Measurements from ENCODE around the gene BNC2.

BNC2 gene

DNA sequence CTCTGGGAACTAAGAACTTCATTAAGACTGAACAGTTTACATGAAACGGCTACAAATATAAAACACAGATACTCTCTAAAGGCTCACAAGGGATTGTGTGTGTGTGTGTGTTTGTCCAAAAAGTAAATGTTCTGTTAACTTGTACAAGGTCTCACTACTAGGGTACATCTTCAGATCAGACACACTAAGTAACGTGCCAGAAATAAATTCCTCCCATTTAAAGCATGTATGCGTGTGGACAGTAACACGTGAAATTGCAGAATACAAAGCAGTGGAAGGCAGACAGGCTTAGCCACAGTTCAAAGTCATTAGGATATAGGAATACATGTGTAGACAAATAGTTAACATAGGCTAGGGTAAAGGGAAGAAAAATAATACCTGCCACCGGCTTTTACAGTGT, 1.8 kb downstream of the BNC2 start:
- no peak for DNase-seq (ENCODE audit: low read depth)

DNA sequence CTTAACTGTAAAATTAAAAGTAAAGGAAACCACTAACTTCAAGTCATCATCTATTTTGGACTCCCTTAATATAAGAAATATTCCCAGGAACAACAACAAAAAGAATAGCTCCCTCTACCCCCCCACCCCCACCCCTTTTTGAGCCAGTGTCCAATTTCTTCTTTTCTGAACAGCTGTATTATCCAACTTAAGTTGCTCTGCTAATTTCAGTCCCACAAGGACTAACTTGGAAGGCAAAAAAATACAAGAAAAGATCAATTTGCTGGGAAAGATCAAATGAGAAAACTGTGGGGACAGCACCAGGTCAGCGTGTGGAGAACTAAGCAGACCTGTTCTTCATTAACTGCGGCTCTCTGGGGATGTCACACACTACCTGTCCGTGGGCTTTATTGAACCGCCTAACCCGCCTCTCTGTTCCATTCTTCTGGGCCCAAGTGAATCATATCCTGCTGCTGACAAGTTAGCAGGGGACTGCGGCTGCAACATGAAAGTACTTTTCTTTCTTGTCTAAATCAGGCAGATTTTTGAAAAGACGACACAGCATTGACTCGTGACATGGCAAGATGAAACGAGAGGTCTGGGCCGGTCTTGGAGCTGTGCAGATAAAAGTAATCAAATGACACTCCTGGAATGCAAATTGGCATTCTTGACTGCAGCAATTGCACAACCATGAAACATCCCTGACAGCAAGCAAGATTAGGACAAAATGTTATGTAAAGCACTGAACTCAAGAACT, 2.7 kb downstream of the BNC2 start:
- DNase-seq (ENCODE audit: low read depth), result no peak

GRCh38 chr9:16866587-16866986, 3.9 kb downstream of the BNC2 start:
- no peak for DNase-seq (ENCODE audit: low read depth)

- no peak for DNase-seq (ENCODE audit: low read depth)
Measured at GRCh38 chr9:16864649-16865434, 5.6 kb downstream of the BNC2 start.

- no peak for DNase-seq (ENCODE audit: low read depth)
Measured at GRCh38 chr9:16848179-16848578, 22.3 kb downstream of the BNC2 start.

DNA sequence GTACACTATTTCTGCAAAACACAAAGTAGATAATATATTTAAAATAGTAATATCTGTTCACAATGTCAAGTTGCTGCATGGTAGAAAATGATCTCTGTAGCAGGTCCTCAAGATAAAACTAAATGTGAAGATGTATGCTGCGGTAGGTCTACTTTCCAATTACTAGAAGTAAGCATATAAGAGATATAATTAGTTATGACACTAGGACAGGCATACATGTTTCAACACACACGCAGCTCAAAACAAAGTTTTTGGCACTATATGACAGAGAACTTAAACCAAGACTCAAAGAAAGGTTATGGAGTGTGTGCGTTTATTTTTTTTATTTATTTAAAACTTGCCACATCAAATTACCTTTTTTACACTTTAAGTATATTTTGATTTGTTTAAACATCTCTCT, 23.5 kb downstream of the BNC2 start:
- DNase-seq (ENCODE audit: low read depth), result no peak

DNA sequence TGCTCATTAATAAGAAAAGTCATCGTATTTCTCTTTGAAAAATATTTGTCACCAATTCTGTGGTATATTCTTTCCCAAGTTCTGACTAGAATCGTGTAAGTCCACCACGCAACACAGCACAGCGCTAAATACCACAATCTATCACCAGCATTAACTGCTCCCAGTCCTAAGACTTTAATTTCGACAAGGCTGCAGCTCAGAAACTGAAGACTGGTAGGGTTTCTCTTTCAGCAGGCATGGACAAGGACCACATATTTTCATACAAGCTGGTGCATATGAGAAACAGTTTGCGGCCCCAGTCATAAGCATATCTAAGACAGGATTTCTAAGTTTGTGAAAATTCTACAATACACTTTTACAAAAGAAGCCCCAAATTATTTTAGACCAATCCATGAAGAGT, 24.1 kb downstream of the BNC2 start:
- DNase-seq (ENCODE audit: low read depth), result no peak

- DNase-seq (ENCODE audit: low read depth), result no peak
Measured at GRCh38 chr9:16834817-16835216, 35.7 kb downstream of the BNC2 start.

DNA sequence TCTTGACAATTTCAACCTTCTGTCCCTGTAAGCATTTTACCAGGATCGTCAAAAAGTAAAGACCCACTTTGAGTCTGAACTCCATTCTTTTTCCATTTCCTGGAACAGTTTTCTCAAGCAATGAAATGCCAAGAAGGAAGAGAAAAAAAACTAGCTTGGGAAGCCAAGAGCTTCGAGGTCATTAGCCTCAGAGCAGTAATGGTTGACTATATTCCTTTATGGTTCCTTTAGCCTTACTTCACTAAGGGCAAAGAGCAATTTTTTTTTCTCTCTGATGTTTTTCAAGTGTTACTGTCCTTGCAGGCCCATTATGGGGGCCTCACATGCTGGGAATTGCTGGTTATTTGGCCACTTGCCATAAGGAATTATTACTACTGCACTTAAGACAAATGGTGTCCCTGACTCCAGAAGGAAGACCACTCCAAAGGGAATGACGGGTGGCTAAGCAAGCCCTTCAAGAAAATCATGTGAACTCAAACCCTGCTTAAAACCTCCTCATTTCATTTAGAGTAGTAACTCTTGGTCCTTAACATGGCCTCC, 37.1 kb downstream of the BNC2 start:
- DNase-seq (ENCODE audit: low read depth), result no peak

DNA sequence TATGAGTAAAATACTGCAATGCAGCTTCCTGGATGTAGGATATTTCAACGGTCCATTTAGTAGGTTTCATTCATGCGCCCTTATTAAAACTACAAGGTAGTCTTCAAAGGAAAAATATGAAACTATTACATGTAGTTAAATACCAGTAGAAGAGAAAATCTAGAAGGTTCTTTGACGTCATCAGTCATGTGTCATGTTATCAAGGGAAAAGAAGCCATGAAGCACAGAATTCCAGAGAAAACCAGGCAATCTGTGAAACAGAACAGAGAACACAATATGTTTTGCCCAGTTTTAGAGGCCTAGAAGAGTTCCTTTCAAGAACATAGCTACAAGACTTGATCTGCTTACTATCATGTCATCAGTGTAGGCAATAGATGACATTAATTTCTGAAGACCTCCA, 38.4 kb downstream of the BNC2 start:
- no peak for DNase-seq (ENCODE audit: low read depth)

- no peak for DNase-seq (ENCODE audit: low read depth)
Measured at GRCh38 chr9:16830806-16831205, 39.7 kb downstream of the BNC2 start.

GRCh38 chr9:16828340-16829281, 41.9 kb downstream of the BNC2 start:
- DNase-seq (ENCODE audit: low read depth), result no peak

- no peak for DNase-seq (ENCODE audit: low read depth)
Measured at GRCh38 chr9:16825971-16826625, 44.4 kb downstream of the BNC2 start.

DNA sequence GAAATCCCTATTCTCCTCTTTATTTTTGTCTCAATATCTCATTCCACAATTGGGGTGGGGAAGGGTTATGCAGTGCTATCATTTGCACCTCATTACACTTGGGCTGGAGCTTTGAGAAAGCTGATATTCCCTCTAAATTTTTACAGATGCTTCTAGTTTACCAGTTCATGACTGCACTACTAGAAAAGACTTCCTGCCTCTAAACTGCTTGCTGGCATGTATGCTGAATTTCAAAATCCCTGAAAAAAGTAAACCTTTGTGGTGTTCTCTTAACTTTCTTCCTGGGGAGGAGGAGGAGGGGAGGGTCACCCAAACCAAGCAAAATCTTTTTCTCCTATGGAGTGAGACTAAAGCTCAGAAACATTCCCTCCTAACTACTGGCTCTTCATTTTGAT, 45.1 kb downstream of the BNC2 start:
- no peak for DNase-seq (ENCODE audit: low read depth)

DNA sequence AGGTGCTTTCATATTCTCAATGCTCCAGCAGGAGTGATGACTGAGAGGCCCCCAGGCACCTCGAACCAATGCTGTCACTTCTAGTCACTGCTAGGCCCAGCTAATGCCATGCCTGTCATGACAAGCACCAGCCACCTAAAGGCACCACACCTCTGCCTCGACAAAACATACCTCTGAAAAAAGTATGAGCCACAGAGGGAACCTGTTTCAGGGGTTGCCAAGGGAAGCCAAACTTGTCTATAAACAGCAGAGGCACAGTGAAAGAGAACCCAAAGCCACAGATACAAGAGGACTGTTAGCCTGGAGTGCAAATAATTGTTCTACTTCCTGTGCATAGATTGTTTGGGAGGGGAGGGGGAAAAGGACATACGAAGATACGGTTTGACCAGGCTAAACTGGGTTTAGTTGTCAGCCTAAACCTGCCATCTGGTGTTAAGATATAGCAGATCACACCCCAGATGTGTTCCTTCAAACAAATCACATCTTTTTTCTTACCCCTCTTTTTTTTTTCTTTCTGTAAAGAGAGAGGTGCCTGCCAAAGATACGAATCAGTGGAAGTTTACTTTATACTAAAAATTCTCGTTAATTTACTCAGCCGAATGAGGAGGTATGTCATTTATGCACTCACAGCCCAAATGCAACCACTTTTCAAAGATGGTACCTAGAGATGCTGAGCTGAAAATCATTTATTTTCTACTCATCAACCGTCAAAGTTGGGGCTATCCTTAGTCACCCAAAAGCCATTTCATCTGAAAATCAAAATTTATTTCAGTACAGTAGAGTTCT, 45.7 kb downstream of the BNC2 start:
- no peak for DNase-seq (ENCODE audit: low read depth)

- no peak for DNase-seq (ENCODE audit: low read depth)
Measured at GRCh38 chr9:16823906-16824305, 46.6 kb downstream of the BNC2 start.

GRCh38 chr9:16821344-16821743, 49.1 kb downstream of the BNC2 start:
- no peak for DNase-seq (ENCODE audit: low read depth)

DNA sequence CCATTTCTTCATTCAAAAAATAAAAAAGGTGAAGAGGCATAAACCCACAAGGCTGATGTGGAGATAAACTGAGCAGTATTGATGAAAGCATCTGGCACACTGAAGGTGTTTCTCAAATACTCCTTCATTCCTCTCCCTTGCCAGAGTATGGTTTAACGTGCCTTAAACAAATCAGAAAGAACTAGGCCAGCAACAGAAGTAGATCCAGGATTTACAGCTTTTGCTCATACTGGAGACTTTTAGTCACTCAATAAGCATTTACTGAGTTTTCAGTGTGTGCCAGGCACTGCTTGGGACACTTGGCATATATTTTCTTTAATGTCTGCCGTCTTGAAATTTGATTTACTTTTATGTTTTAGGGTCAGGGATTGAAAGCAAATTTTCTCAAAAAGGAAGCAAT, 53.0 kb downstream of the BNC2 start:
- DNase-seq (ENCODE audit: low read depth), result no peak

- DNase-seq (ENCODE audit: low read depth), result no peak
Measured at GRCh38 chr9:16817002-16817401, 53.5 kb downstream of the BNC2 start.

DNA sequence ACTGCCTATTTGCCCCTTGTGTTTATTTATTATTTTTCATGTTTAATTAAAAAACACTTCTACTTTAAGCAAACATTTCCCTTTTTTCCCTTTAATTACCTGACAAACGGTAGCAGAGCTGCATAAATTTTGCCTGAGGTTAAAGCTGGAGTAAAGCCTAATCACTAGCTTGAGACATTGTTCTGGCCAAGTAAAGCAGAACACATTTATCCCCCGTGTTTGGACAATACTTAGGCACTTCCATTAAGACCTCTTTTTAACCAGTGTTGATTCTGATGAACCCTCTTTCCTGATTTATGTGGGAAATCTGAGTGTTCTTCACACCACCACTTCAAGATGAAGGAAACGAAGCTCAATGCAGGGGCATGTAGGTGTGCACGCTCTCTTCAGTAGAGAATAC, 54.5 kb downstream of the BNC2 start:
- no peak for DNase-seq (ENCODE audit: low read depth)

GRCh38 chr9:16815079-16815478, 55.4 kb downstream of the BNC2 start:
- no peak for DNase-seq (ENCODE audit: low read depth)
